ENCODE results near the gene UQCC5.

UQCC5 gene

DNA sequence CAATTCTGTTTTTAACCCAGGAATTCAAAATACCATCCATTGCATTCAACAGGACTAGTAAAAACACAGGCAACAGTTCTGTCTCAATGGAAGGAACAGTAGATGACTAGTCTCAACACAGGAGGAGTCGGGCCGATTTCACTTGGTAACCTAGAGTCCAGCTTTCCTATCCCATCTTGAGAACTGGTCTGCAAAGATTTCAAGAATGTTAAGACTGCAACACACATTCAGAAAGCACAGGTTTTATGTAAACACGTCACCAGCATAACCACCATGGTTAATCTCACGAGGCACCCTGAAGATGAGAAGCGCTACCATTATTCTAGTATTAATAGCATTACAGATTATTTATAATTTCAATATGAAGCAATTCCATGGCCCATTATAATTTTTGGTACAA, 22.0 kb downstream of the UQCC5 start:
- no peak for TF ChIP-seq SNAI2 (CRISPR knock-in tag; IDR thresholded peaks at IDR 0.05)
- TF ChIP-seq ARNTL (CRISPR knock-in tag; IDR thresholded peaks at IDR 0.05; ENCODE audit: borderline replicate concordance, low read depth), result no peak
- no peak for TF ChIP-seq ZNF565 (CRISPR knock-in tag; conservative IDR thresholded peaks at IDR 0.05; ENCODE audit: low read depth)
- no peak for TF ChIP-seq ESRRG (CRISPR knock-in tag; IDR thresholded peaks at IDR 0.05)
- TF ChIP-seq, protein P1, sequence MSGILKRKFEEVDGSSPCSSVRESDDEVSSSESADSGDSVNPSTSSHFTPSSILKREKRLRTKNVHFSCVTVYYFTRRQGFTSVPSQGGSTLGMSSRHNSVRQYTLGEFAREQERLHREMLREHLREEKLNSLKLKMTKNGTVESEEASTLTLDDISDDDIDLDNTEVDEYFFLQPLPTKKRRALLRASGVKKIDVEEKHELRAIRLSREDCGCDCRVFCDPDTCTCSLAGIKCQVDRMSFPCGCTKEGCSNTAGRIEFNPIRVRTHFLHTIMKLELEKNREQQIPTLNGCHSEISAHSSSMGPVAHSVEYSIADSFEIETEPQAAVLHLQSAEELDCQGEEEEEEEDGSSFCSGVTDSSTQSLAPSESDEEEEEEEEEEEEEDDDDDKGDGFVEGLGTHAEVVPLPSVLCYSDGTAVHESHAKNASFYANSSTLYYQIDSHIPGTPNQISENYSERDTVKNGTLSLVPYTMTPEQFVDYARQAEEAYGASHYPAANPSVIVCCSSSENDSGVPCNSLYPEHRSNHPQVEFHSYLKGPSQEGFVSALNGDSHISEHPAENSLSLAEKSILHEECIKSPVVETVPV (CRISPR knock-in tag; IDR thresholded peaks at IDR 0.05), result no peak
- TF ChIP-seq RARB (CRISPR knock-in tag; IDR thresholded peaks at IDR 0.05), result no peak
- no peak for TF ChIP-seq ZNF70 (CRISPR knock-in tag; IDR thresholded peaks at IDR 0.05)
- TF ChIP-seq ISL1 (CRISPR knock-in tag; IDR thresholded peaks at IDR 0.05), result no peak
- TF ChIP-seq, protein P2, sequence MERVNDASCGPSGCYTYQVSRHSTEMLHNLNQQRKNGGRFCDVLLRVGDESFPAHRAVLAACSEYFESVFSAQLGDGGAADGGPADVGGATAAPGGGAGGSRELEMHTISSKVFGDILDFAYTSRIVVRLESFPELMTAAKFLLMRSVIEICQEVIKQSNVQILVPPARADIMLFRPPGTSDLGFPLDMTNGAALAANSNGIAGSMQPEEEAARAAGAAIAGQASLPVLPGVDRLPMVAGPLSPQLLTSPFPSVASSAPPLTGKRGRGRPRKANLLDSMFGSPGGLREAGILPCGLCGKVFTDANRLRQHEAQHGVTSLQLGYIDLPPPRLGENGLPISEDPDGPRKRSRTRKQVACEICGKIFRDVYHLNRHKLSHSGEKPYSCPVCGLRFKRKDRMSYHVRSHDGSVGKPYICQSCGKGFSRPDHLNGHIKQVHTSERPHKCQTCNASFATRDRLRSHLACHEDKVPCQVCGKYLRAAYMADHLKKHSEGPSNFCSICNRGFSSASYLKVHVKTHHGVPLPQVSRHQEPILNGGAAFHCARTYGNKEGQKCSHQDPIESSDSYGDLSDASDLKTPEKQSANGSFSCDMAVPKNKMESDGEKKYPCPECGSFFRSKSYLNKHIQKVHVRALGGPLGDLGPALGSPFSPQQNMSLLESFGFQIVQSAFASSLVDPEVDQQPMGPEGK (CRISPR knock-in tag; IDR thresholded peaks at IDR 0.05; ENCODE audit: borderline replicate concordance), result no peak
- TF ChIP-seq, protein P3, sequence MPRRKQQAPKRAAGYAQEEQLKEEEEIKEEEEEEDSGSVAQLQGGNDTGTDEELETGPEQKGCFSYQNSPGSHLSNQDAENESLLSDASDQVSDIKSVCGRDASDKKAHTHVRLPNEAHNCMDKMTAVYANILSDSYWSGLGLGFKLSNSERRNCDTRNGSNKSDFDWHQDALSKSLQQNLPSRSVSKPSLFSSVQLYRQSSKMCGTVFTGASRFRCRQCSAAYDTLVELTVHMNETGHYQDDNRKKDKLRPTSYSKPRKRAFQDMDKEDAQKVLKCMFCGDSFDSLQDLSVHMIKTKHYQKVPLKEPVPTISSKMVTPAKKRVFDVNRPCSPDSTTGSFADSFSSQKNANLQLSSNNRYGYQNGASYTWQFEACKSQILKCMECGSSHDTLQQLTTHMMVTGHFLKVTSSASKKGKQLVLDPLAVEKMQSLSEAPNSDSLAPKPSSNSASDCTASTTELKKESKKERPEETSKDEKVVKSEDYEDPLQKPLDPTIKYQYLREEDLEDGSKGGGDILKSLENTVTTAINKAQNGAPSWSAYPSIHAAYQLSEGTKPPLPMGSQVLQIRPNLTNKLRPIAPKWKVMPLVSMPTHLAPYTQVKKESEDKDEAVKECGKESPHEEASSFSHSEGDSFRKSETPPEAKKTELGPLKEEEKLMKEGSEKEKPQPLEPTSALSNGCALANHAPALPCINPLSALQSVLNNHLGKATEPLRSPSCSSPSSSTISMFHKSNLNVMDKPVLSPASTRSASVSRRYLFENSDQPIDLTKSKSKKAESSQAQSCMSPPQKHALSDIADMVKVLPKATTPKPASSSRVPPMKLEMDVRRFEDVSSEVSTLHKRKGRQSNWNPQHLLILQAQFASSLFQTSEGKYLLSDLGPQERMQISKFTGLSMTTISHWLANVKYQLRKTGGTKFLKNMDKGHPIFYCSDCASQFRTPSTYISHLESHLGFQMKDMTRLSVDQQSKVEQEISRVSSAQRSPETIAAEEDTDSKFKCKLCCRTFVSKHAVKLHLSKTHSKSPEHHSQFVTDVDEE (CRISPR knock-in tag; IDR thresholded peaks at IDR 0.05), result no peak
- TF ChIP-seq, protein P4, sequence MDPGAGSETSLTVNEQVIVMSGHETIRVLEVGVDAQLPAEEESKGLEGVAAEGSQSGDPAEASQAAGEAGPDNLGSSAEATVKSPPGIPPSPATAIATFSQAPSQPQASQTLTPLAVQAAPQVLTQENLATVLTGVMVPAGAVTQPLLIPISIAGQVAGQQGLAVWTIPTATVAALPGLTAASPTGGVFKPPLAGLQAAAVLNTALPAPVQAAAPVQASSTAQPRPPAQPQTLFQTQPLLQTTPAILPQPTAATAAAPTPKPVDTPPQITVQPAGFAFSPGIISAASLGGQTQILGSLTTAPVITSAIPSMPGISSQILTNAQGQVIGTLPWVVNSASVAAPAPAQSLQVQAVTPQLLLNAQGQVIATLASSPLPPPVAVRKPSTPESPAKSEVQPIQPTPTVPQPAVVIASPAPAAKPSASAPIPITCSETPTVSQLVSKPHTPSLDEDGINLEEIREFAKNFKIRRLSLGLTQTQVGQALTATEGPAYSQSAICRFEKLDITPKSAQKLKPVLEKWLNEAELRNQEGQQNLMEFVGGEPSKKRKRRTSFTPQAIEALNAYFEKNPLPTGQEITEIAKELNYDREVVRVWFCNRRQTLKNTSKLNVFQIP (CRISPR knock-in tag; IDR thresholded peaks at IDR 0.05; ENCODE audit: borderline replicate concordance, low read depth), result no peak
- no peak for ATAC-seq

DNA sequence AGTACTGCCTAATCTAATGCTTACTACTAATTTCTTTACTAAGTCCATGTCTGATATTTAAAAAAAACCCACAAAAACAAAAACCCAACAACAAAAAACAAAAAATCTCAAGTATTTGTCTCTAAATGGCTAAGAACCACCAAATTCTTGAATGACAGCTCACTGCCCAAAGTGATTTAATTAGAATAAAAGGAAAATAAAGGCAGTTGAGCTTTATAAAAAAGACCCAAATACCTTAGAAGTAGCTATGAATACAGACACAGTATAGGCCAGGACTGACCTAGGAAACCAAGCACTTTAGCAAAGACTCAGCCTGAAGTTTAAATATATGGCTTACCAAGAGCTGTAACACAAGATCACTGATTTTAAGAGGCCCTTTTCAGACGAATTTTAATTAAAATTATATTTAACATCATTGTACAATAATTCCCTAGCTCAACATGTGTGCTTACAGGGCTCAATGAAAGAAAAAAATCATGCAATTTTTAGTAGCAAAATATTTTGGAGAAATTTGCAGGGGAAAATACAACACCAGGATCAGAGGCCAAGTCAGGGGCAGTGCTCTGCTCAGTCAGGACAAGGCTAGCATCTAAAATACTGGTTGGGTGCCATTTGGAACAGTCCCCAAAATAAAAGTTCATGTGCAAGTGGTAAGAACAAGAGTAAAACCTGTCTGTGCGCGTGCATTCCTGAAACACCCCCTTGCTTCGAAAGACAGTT, 24.8 kb downstream of the UQCC5 start:
- peak; percentile 72 for ATAC-seq
- TF ChIP-seq ISL1 (CRISPR knock-in tag; IDR thresholded peaks at IDR 0.05) (0 out of 2 replicates have a peak, but pooled peaks have one; percentile 10), CSDC2 (CRISPR knock-in tag; IDR thresholded peaks at IDR 0.05) (no peak)

DNA sequence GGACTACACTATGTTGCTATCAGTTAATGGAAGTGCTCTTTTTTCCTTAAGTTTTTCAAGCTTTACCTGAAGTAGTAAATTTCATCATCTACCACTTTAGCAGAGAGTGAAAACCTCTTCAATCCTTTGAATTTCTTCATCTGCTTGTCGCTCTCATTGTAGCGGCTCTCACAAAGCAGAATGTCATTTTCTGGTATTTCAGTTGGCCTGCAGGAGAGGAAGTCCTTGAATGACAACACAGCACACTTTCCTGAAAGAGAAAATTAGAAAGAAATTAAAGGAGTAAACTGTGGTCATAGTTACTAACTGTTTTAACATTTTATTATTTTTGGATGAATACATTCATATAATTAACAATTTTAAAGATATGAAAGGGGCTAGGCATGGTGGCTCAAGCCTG, 27.6 kb downstream of the UQCC5 start:
- TF ChIP-seq ISL1 (CRISPR knock-in tag; IDR thresholded peaks at IDR 0.05) (no peak), ZNF8 (CRISPR knock-in tag; IDR thresholded peaks at IDR 0.05) (no peak)
- no peak for ATAC-seq

DNA sequence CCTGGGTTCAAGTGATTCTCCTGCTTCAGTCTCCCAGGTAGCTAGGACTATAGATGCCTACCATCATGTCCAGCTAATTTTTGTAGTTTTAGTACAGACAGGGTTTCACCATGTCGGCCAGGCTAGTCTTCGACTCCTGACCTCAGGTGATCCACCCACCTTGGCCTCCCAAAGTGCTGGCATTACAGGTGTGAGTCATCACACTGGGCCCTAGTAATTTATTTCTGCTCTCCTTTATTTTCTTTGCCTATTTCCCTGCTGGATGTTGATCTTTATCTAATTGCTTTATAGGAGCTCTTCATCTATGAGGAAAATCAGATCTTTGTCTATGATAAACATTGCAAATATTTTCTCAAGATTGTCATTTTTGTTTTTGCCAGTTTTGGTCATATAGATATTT, 31.7 kb downstream of the UQCC5 start:
- no peak for ATAC-seq
- TF ChIP-seq ZC3H10 (CRISPR knock-in tag; IDR thresholded peaks at IDR 0.05) (no peak), ISL1 (CRISPR knock-in tag; IDR thresholded peaks at IDR 0.05) (no peak), ZNF565 (CRISPR knock-in tag; conservative IDR thresholded peaks at IDR 0.05; ENCODE audit: low read depth) (no peak), SNAI2 (CRISPR knock-in tag; IDR thresholded peaks at IDR 0.05) (no peak), PPARA (CRISPR knock-in tag; IDR thresholded peaks at IDR 0.05; ENCODE audit: borderline replicate concordance) (no peak), ZNF8 (CRISPR knock-in tag; IDR thresholded peaks at IDR 0.05) (no peak), ZNF70 (CRISPR knock-in tag; IDR thresholded peaks at IDR 0.05) (no peak), GLIS3 (CRISPR knock-in tag; IDR thresholded peaks at IDR 0.05) (no peak), ESRRG (CRISPR knock-in tag; IDR thresholded peaks at IDR 0.05) (no peak), RARB (CRISPR knock-in tag; IDR thresholded peaks at IDR 0.05) (no peak), BACH2 (CRISPR knock-in tag; IDR thresholded peaks at IDR 0.05; ENCODE audit: borderline replicate concordance) (no peak), ZFP30 (CRISPR knock-in tag; IDR thresholded peaks at IDR 0.05) (no peak), ZFP3 (CRISPR knock-in tag; IDR thresholded peaks at IDR 0.05) (no peak)
- TF ChIP-seq, protein P3 (CRISPR knock-in tag; IDR thresholded peaks at IDR 0.05), result no peak
- TF ChIP-seq, protein P5, sequence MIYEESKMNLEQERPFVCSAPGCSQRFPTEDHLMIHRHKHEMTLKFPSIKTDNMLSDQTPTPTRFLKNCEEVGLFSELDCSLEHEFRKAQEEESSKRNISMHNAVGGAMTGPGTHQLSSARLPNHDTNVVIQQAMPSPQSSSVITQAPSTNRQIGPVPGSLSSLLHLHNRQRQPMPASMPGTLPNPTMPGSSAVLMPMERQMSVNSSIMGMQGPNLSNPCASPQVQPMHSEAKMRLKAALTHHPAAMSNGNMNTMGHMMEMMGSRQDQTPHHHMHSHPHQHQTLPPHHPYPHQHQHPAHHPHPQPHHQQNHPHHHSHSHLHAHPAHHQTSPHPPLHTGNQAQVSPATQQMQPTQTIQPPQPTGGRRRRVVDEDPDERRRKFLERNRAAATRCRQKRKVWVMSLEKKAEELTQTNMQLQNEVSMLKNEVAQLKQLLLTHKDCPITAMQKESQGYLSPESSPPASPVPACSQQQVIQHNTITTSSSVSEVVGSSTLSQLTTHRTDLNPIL (CRISPR knock-in tag; IDR thresholded peaks at IDR 0.05; ENCODE audit: low read depth), result no peak
- TF ChIP-seq, protein P2 (CRISPR knock-in tag; IDR thresholded peaks at IDR 0.05; ENCODE audit: borderline replicate concordance), result no peak

Data from SK-N-SH treated with all-trans-retinoic acid at 6 μM for 48 hours (cell line).